HFFc6 (cell line): ENCODE measurements around the gene LHX1. TPM values are rescaled to one million over a fixed set of nuclear protein-coding genes. Genes with fewer than 3 reads are reported as not detected.

ENCODE experiments used
- DNase-seq: peaks from one replicate; pipeline ENCODE4 v3.0.0-alpha.2; 2018
- H3K27ac Mint-ChIP-seq: 2 replicates; pipeline ENCODE4 v1.8.0; 2020; ENCODE audit warnings: mild to moderate bottlenecking, mixed read lengths
- H3K27me3 Mint-ChIP-seq: 2 replicates; pipeline ENCODE4 v1.8.0; 2021; ENCODE audit warnings: mild to moderate bottlenecking, moderate library complexity, mixed read lengths; ENCODE audit not compliant: insufficient read depth
- H3K36me3 Mint-ChIP-seq: 2 replicates; pipeline ENCODE4 v1.8.0; 2021; ENCODE audit warnings: low read depth, mixed read lengths
- H3K4me1 Mint-ChIP-seq: 2 replicates; pipeline ENCODE4 v1.8.0; 2020; ENCODE audit warnings: low read depth, mixed read lengths
- H3K4me3 Mint-ChIP-seq: 2 replicates; pipeline ENCODE4 v1.8.0; 2020; ENCODE audit warnings: mild to moderate bottlenecking, moderate library complexity, mixed read lengths
- H3K9me3 Mint-ChIP-seq: 2 replicates; pipeline ENCODE4 v1.8.0; 2020; ENCODE audit warnings: mild to moderate bottlenecking, mixed read lengths
- CTCF ChIP-seq: fragments of 200-600 bp; sonication (generic); IDR thresholded peaks from 2 replicates; pipeline ENCODE4 v1.5.0; 2021; ENCODE audit warnings: antibody characterized with exemption, mild to moderate bottlenecking
- total RNA-seq, 6 experiments: library from RNA; stranded (reverse); fragmentation: NEBNext Ultra II Directional; extraction: Animal tissue kit (Norgen Biotek cat#: 25700); gene quantifications; 2 replicates in 1 of 6; 3 replicates in 5 of 6; pipeline ENCODE4 v1.2.3, GENCODE V29; 2021

The LHX1 gene
- total RNA-seq, 6 experiments from 2014 or later: 0.13 TPM; not detected in 5

DNA sequence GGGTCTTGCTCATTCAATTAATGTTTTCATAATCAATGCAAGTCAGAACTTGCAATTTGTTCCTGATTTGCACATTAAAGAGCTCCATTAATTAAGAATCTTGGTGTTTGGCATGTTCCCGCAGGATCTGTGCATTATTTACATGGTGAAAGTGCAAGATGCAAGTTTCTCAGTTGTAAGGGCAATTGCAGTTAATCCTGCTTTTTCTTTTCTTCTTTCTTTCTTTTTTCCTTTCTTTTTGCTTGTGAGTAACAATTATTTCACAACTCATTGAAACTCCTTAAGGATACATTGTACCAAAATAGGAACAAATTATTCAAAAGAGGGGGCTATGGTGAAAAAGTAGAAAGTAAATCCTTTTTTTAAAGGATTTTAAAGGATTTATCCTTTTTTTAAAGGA is 35.6 kb downstream of the LHX1 start:
- H3K4me1 Mint-ChIP-seq: peaks cover 22% of the 10 kb centered on the region
- H3K9me3 Mint-ChIP-seq: no peaks in the 10 kb centered on the region
- no peak overlapping the region for H3K27ac Mint-ChIP-seq
- DNase-seq: no peak
- H3K4me3 Mint-ChIP-seq: no peak overlapping the region
- H3K27me3 Mint-ChIP-seq: no peaks in the 10 kb centered on the region
- H3K36me3 Mint-ChIP-seq: peaks cover 17% of the 10 kb centered on the region
- no peak for TF ChIP-seq CTCF

GRCh38 chr17:36975922-36976515 is 38.7 kb downstream of the LHX1 start:
- Mint-ChIP-seq H3K27me3 (no peaks in the 10 kb centered on the region), H3K4me3 (no peak overlapping the region), H3K27ac (no peak overlapping the region), H3K4me1 (peaks cover 38% of the 10 kb centered on the region), H3K9me3 (no peaks in the 10 kb centered on the region), H3K36me3 (0 out of 2 replicates have a peak, but pooled peaks cover under 1% of the 10 kb centered on the region)
- TF ChIP-seq CTCF: no peak
- DNase-seq: no peak

GRCh38 chr17:36977066-36977465 is 39.8 kb downstream of the LHX1 start:
- no peak for TF ChIP-seq CTCF
- H3K27me3 Mint-ChIP-seq: no peaks in the 10 kb centered on the region; the same call in 1 of the 2 replicates

GRCh38 chr17:36977568-36977967 is 40.3 kb downstream of the LHX1 start:
- TF ChIP-seq CTCF: no peak
- no peak overlapping the region for H3K4me3 Mint-ChIP-seq
- DNase-seq: no peak
- H3K36me3 Mint-ChIP-seq: peaks cover 11% of the 10 kb centered on the region; the same call in 1 of the 2 replicates
- no peaks in the 10 kb centered on the region; the same call in 1 of the 2 replicates for H3K27me3 Mint-ChIP-seq
- no peaks in the 10 kb centered on the region for H3K9me3 Mint-ChIP-seq
- no peak overlapping the region for H3K27ac Mint-ChIP-seq
- peaks cover 28% of the 10 kb centered on the region for H3K4me1 Mint-ChIP-seq

More at GRCh38 chr17:36977066-36977465, 39.8 kb downstream of the LHX1 start:
- Mint-ChIP-seq H3K9me3 (no peaks in the 10 kb centered on the region), H3K36me3 (peaks cover 11% of the 10 kb centered on the region; the same call in 1 of the 2 replicates), H3K4me3 (no peak overlapping the region), H3K27ac (no peak overlapping the region), H3K4me1 (peaks cover 33% of the 10 kb centered on the region)
- DNase-seq: no peak

DNA sequence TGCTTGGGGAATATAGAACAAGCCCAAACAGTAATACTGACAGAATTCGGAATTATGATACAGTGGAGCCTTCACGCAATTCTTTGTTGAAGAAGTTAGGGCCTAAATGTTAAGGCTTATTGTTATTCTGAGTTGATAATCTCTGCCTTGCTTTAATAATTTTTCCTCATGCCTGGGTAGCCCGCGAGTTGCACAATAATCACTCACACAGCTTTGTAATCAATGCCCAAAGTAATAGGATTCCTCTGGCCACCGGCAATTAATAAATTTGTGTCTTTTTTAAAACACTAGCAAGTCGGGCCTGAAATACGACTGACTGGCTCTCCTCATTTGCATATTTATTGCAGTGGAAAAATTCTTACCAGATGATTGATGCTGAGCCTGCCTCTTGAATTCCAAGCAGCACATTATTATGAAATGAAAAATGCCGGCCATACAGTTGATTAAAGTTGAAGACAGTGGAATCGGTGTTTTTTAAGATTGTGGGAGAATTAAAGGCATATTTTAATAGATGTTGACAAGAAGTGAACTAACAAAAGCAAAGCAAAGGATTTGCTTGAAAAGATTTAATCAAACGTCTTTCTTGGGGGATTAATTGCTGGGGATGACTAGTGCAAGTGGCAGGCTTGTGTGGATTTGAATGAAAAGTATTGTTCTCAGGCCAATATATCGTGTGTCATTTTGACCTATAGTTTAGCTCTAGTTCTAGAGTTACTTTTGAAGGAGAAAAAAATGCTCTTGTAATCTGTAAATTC is 41.7 kb downstream of the LHX1 start:
- no peaks in the 10 kb centered on the region for H3K9me3 Mint-ChIP-seq
- H3K4me3 Mint-ChIP-seq: no peak overlapping the region
- H3K27me3 Mint-ChIP-seq: no peaks in the 10 kb centered on the region; the same call in 1 of the 2 replicates
- no peak for DNase-seq
- peaks cover 22% of the 10 kb centered on the region for H3K4me1 Mint-ChIP-seq
- H3K36me3 Mint-ChIP-seq: peaks cover 11% of the 10 kb centered on the region; the same call in 1 of the 2 replicates
- TF ChIP-seq CTCF: no peak
- H3K27ac Mint-ChIP-seq: no peak overlapping the region
